CD4-positive, CD25-positive, alpha-beta regulatory T cell (primary cell): ENCODE measurements around the gene CLEC5A. TPM values are rescaled to one million over a fixed set of nuclear protein-coding genes. Genes with fewer than 3 reads are reported as not detected.
"Not testable (repeated sequence)": the region's sequence is repeated elsewhere in the genome, so short reads cannot be mapped to it uniquely, and the experiment has no call there.

ENCODE experiments used
- ATAC-seq, 2 donors: fragments of 150-1000 bp; cut with Tn5 transposase; one replicate each; pipeline ENCODE4 v1.10.0; 2021; ENCODE audit warnings: low read depth in 2 of 2, moderate number of reproducible peaks in 2 of 2, moderate library complexity in 1 of 2
- DNase-seq, 3 donors: peaks; one replicate each; pipeline versions ENCODE4 v3.0.0 to v3.0.0-alpha.2; 2012 to 2022; ENCODE audit warnings: mixed read lengths in 1 of 3
- H3K27ac ChIP-seq: one replicate; pipeline ENCODE4 v1.7.0; 2013; ENCODE audit warnings: mild to moderate bottlenecking, low read length; ENCODE audit not compliant: insufficient read depth, poor library complexity, severe bottlenecking
- H3K27me3 ChIP-seq: one replicate; pipeline ENCODE4 v1.7.0; 2013; ENCODE audit warnings: low read length; ENCODE audit not compliant: control insufficient read depth, insufficient read depth
- H3K36me3 ChIP-seq: one replicate; pipeline ENCODE4 v1.7.0; 2013; ENCODE audit warnings: mild to moderate bottlenecking, low read length, moderate library complexity; ENCODE audit not compliant: control insufficient read depth, insufficient read depth
- H3K4me1 ChIP-seq: 2 replicates; pipeline ENCODE4 v1.7.0; 2013; ENCODE audit warnings: mild to moderate bottlenecking, low read length; ENCODE audit not compliant: insufficient read depth, control insufficient read depth, poor library complexity, severe bottlenecking
- H3K4me3 ChIP-seq: one replicate; pipeline ENCODE4 v1.7.0; 2013; ENCODE audit warnings: low read depth, mild to moderate bottlenecking, low read length, moderate library complexity
- H3K9me3 ChIP-seq, 2 experiments: 1 replicate in 1 of 2; 2 replicates in 1 of 2; pipeline ENCODE4 v1.7.0; 2013; ENCODE audit warnings: low read length in 2 of 2, mild to moderate bottlenecking in 1 of 2, moderate library complexity in 1 of 2; ENCODE audit not compliant: control insufficient read depth in 2 of 2
- H3K27ac Mint-ChIP-seq, 3 donors: one replicate each; pipeline ENCODE4 v1.8.0; 2020 to 2022; ENCODE audit warnings: mild to moderate bottlenecking in 3 of 3, mixed read lengths in 3 of 3, moderate library complexity in 2 of 3
- H3K27me3 Mint-ChIP-seq: one replicate; pipeline ENCODE4 v1.8.0; 2022; ENCODE audit warnings: mild to moderate bottlenecking, mixed read lengths
- H3K36me3 Mint-ChIP-seq: one replicate; pipeline ENCODE4 v1.8.0; 2020; ENCODE audit warnings: mixed read lengths
- H3K4me1 Mint-ChIP-seq, 4 donors: one replicate each; pipeline ENCODE4 v1.8.0; 2020 to 2022; ENCODE audit warnings: mixed read lengths in 4 of 4, mild to moderate bottlenecking in 1 of 4
- H3K4me3 Mint-ChIP-seq, 4 donors: one replicate each; pipeline ENCODE4 v1.8.0; 2020 to 2022; ENCODE audit warnings: mild to moderate bottlenecking in 4 of 4, mixed read lengths in 4 of 4, moderate library complexity in 3 of 4
- H3K9me3 Mint-ChIP-seq, 7 donors: one replicate each; pipeline ENCODE4 v1.8.0; 2020 to 2022; ENCODE audit warnings: mixed read lengths in 7 of 7, mild to moderate bottlenecking in 3 of 7, moderate library complexity in 2 of 7
- polyA plus RNA-seq, 4 donors: library from polyadenylated mRNA; unstranded; fragments of 300-500 nt; fragmentation: Illumina TruSeq; gene quantifications; one replicate each; pipeline ENCODE4 v1.2.3, GENCODE V29; 2021
- total RNA-seq: library from RNA; stranded (reverse); gene quantifications from one replicate; pipeline ENCODE4 v1.2.3, GENCODE V29; 2022

CLEC5A gene
- total and polyA plus RNA-seq, 5 donors from 2014 or later = not detected

DNA sequence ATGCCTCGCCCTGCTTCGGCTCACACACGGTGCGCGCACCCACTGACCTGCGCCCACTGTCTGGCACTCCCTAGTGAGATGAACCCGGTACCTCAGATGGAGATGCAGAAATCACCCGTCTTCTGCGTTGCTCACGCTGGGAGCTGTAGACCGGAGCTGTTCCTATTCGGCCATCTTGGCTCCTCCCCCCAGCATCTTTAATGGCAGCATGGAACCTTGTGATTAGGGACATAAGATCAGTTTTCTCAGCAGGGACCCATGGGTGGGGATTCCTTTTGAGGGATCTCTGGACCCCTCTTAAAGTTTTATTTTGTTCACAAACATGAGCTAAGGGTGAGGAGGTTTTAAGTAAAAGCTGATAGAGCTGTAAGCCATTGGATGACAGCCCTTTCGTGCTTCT lies 39.2 kb upstream of the CLEC5A start:
- H3K27me3 Mint-ChIP-seq = not testable (repeated sequence)

DNA sequence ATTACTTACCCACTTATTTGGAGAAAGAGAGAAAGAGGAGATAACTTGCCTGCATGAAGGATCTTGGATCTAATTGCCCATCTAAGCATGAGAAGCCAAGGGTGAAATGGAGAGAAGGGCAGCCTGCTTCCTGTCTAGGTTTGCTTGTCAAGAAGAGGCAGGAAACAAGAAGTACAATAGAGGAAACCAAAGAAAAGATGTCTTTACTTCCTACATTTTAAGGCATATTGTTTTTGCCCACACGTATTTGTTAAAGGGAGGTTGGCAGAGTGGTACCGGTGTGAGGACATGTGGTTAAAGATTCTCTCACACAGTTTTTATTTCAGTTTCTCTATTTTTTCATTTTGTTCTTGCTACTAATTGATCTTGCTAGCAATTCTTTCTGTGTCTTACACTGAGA lies 32.8 kb upstream of the CLEC5A start:
- H3K27me3 ChIP-seq = no peaks in the 10 kb centered on the region
- H3K4me3 ChIP-seq = no peak overlapping the region
- no peak overlapping the region for H3K27ac ChIP-seq
- Mint-ChIP-seq H3K4me1 (peaks cover 4 to 15% (median 7%) of the 10 kb centered on the region in 4 donors), H3K27ac (no peak overlapping the region), H3K9me3 (peaks cover 0 to 5% (median 0%) of the 10 kb centered on the region in 7 donors), H3K4me3 (no peak overlapping the region), H3K27me3 (no peaks in the 10 kb centered on the region), H3K36me3 (no peaks in the 10 kb centered on the region)
- H3K4me1 ChIP-seq = peaks cover 5% of the 10 kb centered on the region
- ATAC-seq (no peak), DNase-seq (peak in 1 of 3 donors; percentile 5)
- no peaks in the 10 kb centered on the region for H3K36me3 ChIP-seq
- no peaks in the 10 kb centered on the region for H3K9me3 ChIP-seq

More for the DNA sequence above, 39.2 kb upstream of the CLEC5A start:
- not testable (repeated sequence) for H3K9me3 ChIP-seq, H3K4me3 Mint-ChIP-seq, DNase-seq, H3K36me3 ChIP-seq, H3K4me3 ChIP-seq, H3K27me3 ChIP-seq, H3K36me3 Mint-ChIP-seq, H3K27ac Mint-ChIP-seq, H3K27ac ChIP-seq, H3K4me1 ChIP-seq, H3K9me3 Mint-ChIP-seq, ATAC-seq, H3K4me1 Mint-ChIP-seq

DNA sequence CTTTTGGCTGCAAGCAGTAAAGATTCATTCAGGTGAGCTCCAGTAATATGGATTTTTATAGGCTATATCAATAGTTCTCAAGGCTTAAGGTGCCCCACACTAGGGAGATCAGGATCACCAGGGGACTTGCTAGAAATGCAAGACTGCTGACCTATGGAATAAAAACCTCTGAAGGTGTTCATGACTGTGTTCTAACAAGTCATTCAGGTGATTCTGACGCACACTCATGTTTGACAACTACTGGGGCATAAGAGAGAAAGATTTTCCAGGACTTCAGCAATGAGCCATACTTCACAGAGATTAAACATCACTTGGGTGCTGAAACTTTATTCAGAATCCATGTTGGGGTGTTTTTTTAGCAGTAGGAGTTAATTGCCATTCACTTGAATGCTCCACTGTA lies 31.6 kb upstream of the CLEC5A start:
- H3K4me1 ChIP-seq = peaks cover 5% of the 10 kb centered on the region
- no peaks in the 10 kb centered on the region for H3K9me3 ChIP-seq
- no peak for DNase-seq
- H3K4me3 ChIP-seq = no peak overlapping the region
- Mint-ChIP-seq H3K9me3 (peaks cover 0 to 5% (median 0%) of the 10 kb centered on the region in 7 donors), H3K27me3 (no peaks in the 10 kb centered on the region), H3K4me1 (peaks cover 4 to 15% (median 7%) of the 10 kb centered on the region in 4 donors), H3K4me3 (no peak overlapping the region), H3K27ac (no peak overlapping the region), H3K36me3 (no peaks in the 10 kb centered on the region)
- no peak for ATAC-seq
- no peaks in the 10 kb centered on the region for H3K36me3 ChIP-seq
- H3K27ac ChIP-seq = no peak overlapping the region
- H3K27me3 ChIP-seq = no peaks in the 10 kb centered on the region

DNA sequence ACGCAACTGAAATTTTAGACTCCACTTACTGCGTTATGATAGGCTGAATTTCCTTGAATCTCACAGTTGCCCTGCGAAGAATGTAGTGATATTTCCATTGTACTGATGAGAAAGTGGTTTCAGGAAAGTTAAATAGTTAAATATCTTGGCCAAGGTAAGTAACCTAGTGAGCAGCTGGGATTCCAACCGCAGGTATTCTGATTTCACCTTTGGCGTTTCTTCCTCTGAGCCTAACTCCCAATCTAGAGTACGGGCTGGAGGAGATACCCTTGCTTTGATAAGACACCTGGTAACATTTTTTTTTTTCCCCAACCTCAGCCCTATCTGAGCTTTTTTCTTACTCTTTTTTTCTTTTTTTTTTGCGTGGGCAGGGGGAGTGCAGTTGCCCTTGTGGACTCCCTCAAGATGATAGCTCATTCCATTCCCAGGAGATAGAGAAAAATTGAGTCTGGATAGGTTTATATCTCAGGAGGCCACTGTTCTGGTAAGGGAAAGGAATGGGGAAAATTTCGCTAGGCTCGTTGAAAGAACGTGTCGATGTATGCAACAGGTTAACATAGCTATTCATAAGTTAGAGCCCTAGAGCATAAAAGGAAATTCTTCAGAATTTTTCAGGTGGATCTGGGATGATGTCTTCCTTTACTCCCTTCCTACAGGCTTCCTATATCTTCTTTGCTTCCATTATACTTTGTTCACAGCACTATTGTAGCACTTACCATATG lies 29.9 kb upstream of the CLEC5A start:
- H3K27ac ChIP-seq = no peak overlapping the region
- peaks cover 4 to 15% (median 7%) of the 10 kb centered on the region in 4 donors for H3K4me1 Mint-ChIP-seq

DNA sequence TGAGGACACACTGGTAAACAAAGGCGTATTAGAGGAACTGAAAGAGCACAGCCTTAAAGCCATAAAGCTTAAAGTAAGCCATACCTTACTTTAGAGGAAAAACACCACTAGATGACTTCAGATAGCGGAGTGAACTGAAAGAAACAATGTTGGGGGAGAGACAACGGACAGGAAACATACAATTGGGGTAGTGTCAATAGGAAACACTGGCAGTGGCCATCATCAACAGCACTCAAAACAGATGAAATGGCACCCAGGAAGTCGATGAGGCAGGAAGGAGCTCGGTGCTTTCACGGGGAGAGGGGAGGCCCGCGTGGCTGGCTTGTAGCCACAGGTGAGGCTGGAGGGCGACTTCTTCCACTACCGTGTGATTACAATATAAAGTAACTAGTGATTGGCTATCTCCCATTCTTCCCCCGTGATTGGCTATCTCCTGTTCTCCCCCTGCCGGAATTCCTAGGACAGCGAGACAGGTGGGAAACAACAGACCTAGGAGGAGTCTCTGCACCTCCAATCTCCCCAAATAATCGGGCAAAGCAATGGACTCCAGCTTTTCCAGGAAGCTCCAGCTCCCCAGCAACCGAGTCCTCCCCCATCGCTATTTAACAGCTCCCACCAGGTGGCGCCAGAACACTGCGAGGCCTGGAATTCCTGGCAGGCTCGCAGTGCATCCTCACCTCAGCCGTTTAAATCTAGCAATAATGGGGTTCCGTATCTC lies 29.2 kb upstream of the CLEC5A start:
- Mint-ChIP-seq H3K4me1 (peaks cover 4 to 15% (median 7%) of the 10 kb centered on the region in 4 donors), H3K27me3 (no peaks in the 10 kb centered on the region), H3K9me3 (peaks cover 0 to 5% (median 0%) of the 10 kb centered on the region in 7 donors), H3K4me3 (peak overlapping the region; percentile 62 to 75 (median 68)), H3K36me3 (no peaks in the 10 kb centered on the region), H3K27ac (peak overlapping the region; percentile 5 to 61 (median 33))
- peak; percentile 39 to 46 for ATAC-seq
- no peaks in the 10 kb centered on the region for H3K36me3 ChIP-seq
- H3K4me1 ChIP-seq = peaks cover 5% of the 10 kb centered on the region
- H3K9me3 ChIP-seq = no peaks in the 10 kb centered on the region
- H3K27me3 ChIP-seq = no peaks in the 10 kb centered on the region
- H3K4me3 ChIP-seq = peak overlapping the region; percentile 62
- peak; percentile 19 to 44 (median 39) for DNase-seq
- no peak overlapping the region for H3K27ac ChIP-seq

More for the DNA sequence above, 29.9 kb upstream of the CLEC5A start:
- Histone ChIP-seq H3K36me3 (no peaks in the 10 kb centered on the region), H3K27me3 (no peaks in the 10 kb centered on the region), H3K9me3 (no peaks in the 10 kb centered on the region), H3K4me1 (peaks cover 5% of the 10 kb centered on the region), H3K4me3 (peak overlapping the region; percentile 62)
- peak overlapping the region in 1 of 3 donors; percentile 5 for H3K27ac Mint-ChIP-seq
- DNase-seq (no peak), ATAC-seq (no peak)
- H3K9me3 Mint-ChIP-seq = peaks cover 0 to 5% (median 0%) of the 10 kb centered on the region in 7 donors
- H3K36me3 Mint-ChIP-seq = no peaks in the 10 kb centered on the region
- H3K4me3 Mint-ChIP-seq = peak overlapping the region in 3 of 4 donors; percentile 62 to 70 (median 66)
- H3K27me3 Mint-ChIP-seq = no peaks in the 10 kb centered on the region

DNA sequence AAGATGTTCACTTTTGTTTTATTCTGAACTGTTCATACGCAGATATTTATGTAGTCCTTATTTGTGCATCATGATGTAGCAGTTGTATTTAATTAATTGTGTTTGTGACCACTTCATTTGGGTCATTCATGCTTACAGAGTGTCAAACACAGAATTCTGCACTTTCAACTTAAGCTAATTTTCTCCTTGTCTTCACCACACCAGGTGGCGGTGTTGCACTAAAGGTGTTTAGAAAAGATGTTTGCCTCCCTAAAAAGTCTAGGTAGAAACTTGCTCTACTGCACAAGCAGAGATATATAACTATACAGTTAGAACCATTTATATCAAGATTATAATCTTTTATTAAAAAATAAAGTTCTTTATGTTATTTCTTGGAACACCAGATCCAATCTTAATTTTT lies 28.1 kb upstream of the CLEC5A start:
- ATAC-seq (no peak), DNase-seq (peak in 2 of 3 donors; percentile 14 to 26)
- no peak overlapping the region for H3K27ac Mint-ChIP-seq
- Histone ChIP-seq H3K27ac (no peak overlapping the region), H3K4me3 (no peak overlapping the region), H3K4me1 (peaks cover 5% of the 10 kb centered on the region), H3K9me3 (no peaks in the 10 kb centered on the region), H3K27me3 (no peaks in the 10 kb centered on the region), H3K36me3 (no peaks in the 10 kb centered on the region)
- H3K4me1 Mint-ChIP-seq = peaks cover 4 to 15% (median 7%) of the 10 kb centered on the region in 4 donors
- peaks cover 0 to 5% (median 0%) of the 10 kb centered on the region in 7 donors for H3K9me3 Mint-ChIP-seq
- no peaks in the 10 kb centered on the region for H3K36me3 Mint-ChIP-seq
- H3K4me3 Mint-ChIP-seq = no peak overlapping the region
- H3K27me3 Mint-ChIP-seq = no peaks in the 10 kb centered on the region

DNA sequence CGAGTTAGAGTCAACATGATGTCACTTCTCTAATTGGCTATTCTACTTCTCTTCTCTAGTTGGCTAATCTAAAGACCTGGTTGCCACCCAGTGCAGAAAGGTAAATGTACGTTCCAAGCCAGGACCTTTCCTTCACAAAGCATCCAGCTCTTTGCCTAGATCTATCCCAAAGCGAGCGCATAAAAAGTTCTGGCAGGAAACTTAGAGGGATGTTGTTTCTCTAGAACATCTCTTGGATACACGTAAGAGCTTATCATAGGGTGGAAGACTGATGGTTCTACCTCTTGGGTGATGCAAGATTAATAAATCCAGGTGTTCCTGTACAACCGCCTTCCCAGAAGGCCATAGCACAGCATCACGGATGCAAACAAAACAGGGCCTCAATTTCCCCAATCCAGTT lies 26.9 kb upstream of the CLEC5A start, which contains the start of gene TAS2R38:
Gene TAS2R38 (minus strand): TSS at position 101 of the 400 bp plus-strand sequence. CDS start 84 bp downstream, at position 17.
- Histone ChIP-seq H3K27ac (no peak within 1 kb of the TSS), H3K4me3 (no peak within 1 kb of the TSS), H3K27me3 (no peaks in the 10 kb centered on the region), H3K9me3 (no peaks in the 10 kb centered on the region), H3K4me1 (peaks cover 5% of the 10 kb centered on the region), H3K36me3 (no peaks in the 10 kb centered on the region)
- H3K9me3 Mint-ChIP-seq = peaks cover 0 to 3% (median 0%) of the 10 kb centered on the region in 7 donors
- H3K4me1 Mint-ChIP-seq = peaks cover 4 to 15% (median 7%) of the 10 kb centered on the region in 4 donors
- no peaks in the 10 kb centered on the region for H3K36me3 Mint-ChIP-seq
- ATAC-seq (no peak), DNase-seq (no peak)
- H3K27ac Mint-ChIP-seq = no peak within 1 kb of the TSS
- no peaks in the 10 kb centered on the region for H3K27me3 Mint-ChIP-seq
- no peak within 1 kb of the TSS for H3K4me3 Mint-ChIP-seq
